Sciatic nerve (tissue), 2 donors: ENCODE results near the gene NCLN. TPM values are rescaled to one million over a fixed set of nuclear protein-coding genes. Genes with fewer than 3 reads are reported as not detected.
"Not testable (repeated sequence)": the region's sequence is repeated elsewhere in the genome, so short reads cannot be mapped to it uniquely, and the experiment has no call there.

Experiments
- ATAC-seq: fragments of 200-7000 bp; cut with Tn5 transposase; one replicate; pipeline ENCODE4 v1.9.1; 2020; ENCODE audit warnings: mild to moderate bottlenecking, moderate library complexity
- DNase-seq: peaks from one replicate; pipeline ENCODE4 v3.0.0-alpha.2; 2020; ENCODE audit warnings: low spot score
- intact Hi-C: fragments of 100-400 bp; cut with DNase I; formaldehyde crosslinking; loops from one replicate; pipeline ENCODE4 v1.14.2; 2022
- total RNA-seq: library from RNA; stranded (reverse); fragmentation: NEBNext Ultra II Directional; extraction: Animal tissue kit (Norgen Biotek cat#: 25700); gene quantifications from one replicate; pipeline ENCODE4 v1.2.1, GENCODE V29; 2021
- donor health status: DM: no; HTN: no; CAD: no.
- donor health status: DM: no; HTN: no; CAD: no.

NCLN gene
- total RNA-seq, 1 donor from 2014 or later, result 25.4 TPM

DNA sequence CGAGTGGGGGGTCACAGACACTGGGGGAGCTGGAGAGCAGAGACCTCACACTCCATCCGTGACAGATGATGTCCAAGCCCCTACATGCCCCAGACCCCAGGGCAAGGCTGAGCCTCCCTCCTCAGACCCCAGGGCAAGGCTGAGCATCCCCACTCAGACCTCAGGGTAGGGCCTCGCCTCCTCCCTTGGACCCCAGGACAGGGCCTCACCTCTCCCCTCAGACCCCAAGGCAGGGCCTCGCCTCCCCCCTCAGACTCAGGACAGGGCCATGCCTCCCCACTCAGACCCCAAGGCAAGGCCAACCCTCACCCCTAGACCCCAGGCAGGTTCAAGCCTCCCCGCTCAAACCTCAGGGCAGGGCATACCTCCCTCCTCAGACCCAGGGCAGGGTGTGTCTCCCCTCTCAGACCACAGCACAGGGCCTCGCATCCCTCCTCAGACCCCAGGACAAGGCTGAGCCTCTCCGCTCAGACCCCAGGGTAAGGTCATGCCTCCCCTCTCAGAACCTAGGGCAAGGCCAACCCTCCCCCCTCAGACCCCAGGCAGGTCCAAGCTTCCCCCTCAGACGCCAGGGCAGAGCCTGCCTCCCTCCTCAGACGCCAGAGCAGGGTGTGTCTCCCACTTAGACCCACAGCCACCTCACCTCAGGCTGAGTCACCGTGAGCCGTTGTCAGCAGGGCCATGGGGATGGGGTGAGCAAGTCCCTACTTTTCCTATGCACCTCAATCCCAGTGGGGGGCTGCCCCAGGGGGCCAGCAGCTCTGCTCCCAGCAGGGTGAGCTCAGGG, 8.8 kb upstream of the NCLN start:
- intact Hi-C loops, result no loop called here
- peak; percentile 34 for ATAC-seq

DNA sequence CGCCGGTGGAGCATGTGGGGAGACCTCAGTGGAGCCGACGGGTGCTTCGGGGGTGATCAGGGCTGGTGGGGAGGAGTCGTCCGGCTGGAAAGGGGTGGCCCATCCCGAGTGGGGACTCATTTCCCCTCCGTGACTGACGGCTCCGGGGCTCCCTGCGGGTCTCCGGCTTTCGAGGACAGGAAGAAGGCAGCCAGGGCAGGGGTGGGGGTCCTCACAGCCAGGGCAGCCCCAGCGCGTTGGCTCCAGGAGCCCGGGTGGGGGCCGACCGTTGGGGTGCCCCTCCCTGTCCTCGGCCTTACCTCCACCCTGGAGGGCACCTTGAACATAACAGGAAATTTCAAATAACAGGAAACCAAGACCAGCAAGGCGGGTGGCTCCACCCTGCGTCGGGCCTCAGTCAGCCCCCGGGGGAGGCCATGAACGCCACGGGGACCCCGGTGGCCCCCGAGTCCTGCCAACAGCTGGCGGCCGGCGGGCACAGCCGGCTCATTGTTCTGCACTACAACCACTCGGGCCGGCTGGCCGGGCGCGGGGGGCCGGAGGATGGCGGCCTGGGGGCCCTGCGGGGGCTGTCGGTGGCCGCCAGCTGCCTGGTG, 7.3 kb upstream of the NCLN start, which contains the start of gene S1PR4:
Gene S1PR4 (plus strand): TSS at position 393 of the 596 bp plus-strand sequence. CDS start 24 bp downstream, at position 417.
- no peak for ATAC-seq

More for the DNA sequence above, 8.8 kb upstream of the NCLN start:
- peak; percentile 55 for DNase-seq

DNA sequence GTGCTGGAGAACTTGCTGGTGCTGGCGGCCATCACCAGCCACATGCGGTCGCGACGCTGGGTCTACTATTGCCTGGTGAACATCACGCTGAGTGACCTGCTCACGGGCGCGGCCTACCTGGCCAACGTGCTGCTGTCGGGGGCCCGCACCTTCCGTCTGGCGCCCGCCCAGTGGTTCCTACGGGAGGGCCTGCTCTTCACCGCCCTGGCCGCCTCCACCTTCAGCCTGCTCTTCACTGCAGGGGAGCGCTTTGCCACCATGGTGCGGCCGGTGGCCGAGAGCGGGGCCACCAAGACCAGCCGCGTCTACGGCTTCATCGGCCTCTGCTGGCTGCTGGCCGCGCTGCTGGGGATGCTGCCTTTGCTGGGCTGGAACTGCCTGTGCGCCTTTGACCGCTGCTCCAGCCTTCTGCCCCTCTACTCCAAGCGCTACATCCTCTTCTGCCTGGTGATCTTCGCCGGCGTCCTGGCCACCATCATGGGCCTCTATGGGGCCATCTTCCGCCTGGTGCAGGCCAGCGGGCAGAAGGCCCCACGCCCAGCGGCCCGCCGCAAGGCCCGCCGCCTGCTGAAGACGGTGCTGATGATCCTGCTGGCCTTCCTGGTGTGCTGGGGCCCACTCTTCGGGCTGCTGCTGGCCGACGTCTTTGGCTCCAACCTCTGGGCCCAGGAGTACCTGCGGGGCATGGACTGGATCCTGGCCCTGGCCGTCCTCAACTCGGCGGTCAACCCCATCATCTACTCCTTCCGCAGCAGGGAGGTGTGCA, 6.6 kb upstream of the NCLN start:
- DNase-seq, result peak; percentile 54
- no peak for ATAC-seq
- intact Hi-C loops, result no loop called here

More for the DNA sequence above, 7.3 kb upstream of the NCLN start, which contains the start of gene S1PR4:
- intact Hi-C loops, result no loop called here
- peak; percentile 62 for DNase-seq

DNA sequence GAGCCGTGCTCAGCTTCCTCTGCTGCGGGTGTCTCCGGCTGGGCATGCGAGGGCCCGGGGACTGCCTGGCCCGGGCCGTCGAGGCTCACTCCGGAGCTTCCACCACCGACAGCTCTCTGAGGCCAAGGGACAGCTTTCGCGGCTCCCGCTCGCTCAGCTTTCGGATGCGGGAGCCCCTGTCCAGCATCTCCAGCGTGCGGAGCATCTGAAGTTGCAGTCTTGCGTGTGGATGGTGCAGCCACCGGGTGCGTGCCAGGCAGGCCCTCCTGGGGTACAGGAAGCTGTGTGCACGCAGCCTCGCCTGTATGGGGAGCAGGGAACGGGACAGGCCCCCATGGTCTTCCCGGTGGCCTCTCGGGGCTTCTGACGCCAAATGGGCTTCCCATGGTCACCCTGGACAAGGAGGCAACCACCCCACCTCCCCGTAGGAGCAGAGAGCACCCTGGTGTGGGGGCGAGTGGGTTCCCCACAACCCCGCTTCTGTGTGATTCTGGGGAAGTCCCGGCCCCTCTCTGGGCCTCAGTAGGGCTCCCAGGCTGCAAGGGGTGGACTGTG, 5.9 kb upstream of the NCLN start:
- intact Hi-C loops, result no loop called here
- no peak for ATAC-seq
- DNase-seq, result peak; percentile 53

DNA sequence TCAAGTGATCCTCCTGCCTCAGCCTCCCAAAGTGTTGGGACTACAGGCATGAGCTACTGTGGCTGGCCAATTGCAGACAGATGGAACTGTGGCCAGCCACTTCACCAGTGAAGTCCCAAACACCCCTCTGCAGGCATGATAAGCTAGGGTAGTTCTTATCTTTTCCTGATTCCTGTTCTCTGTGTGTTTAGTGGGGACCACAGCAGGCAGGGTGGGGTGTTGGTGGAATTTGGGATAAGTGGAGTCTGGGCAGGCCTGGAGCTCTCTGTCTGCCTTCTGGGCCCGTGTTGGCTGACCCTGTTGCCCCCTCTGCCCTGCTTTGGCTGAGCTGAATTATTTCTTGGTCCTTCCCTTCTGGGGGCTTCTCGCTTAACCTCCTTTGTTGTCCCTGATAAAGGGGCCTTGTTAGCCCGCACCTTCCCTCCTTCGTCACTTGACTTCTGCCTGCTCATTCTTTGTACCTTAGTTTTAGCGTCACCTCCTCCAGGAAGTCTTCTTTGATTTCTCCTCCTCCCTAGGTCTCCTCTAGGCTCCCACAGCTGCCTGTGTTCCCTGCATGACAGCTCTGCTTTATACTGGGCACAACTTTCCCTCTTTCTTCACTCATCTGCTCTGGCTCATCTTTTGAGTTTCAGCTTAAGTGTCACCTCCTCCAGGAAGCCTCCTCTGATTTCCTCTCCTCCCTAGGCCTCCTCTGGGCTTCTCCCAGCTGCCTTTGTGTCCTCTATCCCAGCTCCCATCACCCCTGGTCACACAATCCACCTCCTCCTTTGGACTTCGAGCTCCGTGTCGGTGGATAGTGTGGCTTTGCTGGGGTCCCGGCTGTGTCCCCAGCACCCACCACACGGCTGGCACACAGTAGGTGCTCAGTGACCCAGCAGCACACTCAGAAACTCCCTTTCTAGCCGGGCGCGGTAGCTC, 1.7 kb upstream of the NCLN start:
- DNase-seq, result no peak
- ATAC-seq, result no peak
- intact Hi-C loops, result no loop called here

DNA sequence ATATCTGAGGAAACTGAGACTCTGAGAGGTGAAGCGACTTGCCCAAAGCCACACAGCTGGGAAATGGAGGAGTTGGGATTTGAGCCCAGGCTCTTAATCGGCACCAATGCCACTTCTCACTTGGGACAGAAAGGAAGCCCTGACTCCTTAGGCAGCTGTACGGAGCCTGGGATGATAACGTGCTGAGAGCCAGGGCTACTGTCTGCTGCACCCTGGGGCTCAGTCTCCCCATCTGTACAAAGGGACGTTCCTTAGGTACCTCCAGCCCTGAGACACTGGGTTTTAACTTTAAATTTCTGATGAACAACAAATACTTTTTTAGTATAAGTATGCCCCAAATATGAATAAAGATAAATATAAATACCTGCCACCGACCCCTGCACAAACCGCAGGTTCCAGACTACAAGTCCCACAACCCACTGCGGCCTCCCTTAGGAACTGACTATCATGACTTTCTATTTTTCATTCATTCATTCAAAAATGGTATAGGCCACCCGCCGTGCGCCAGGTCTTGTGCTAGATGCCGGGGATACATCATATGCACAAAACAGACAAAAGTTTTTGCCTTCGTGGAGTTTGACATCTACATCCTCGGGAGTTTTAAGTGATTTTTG, 776 bp upstream of the NCLN start:
- peak; percentile 84 for DNase-seq
- intact Hi-C loops, result no loop called here
- peak; percentile 79 for ATAC-seq

DNA sequence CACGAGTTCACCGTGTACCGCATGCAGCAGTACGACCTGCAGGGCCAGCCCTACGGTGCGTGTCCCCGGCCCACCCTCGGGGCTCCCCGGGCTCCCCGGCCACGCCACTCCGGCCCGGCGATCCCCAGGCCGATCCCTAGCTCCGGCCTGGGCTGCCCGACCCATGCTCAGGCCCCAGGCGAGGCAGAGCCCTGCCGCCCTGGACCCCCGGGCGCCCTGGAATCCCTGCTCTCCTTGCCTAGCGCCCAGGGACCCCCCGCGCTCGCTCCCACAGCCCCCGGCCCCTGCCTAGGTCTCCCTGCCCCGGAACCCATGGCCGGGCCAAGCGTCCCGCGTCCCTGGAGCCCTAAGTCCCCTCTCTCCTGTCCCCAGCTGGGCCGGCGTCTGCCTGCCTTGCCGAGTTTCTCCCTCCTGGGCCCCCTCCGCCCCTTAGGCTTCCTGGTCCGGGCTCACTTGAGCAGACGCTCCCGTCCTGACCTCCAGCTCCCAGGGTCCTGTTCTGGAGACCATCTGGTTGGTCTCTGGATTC, 494 bp downstream of the NCLN start:
- ATAC-seq (no peak), DNase-seq (no peak)
- intact Hi-C loops, result no loop called here

DNA sequence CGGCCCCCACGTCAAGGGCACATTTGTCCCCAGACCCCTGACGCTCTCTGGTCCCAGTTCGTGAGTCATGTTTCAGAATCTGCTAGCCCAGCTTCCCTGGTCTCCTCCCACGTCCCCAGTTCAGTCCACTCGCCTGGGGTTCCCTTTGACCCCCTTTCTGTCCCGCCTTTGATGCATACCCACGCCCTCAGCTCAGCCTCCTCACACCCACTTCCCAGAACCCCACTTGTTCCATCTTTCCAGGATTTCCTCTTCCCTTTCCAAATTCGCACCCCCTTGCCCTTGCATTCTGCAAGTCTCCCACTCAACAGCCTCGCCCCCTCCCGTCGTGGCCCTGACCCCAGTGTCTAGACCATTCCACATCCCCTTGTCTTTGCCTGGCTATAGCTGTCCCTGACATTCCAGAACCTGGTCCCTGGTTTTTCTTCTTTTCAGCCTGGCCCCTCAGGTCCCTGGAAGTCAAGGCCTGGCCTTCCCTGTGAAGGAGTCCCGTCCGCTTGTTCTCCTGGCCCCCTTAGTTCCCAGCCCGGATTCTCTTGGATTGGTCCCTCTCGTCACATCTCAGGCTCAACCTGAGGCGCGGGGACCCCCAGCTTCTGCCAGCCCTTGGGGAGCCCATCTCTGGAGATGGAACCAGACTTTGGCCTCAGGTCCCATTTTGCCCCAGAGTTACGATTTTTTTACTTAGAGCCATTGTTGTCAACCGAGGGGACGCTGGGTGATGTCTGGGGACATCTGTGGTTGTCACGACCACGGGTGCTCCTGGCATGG, 1.3 kb downstream of the NCLN start:
- ATAC-seq (no peak), DNase-seq (no peak)
- intact Hi-C loops, result no loop called here

DNA sequence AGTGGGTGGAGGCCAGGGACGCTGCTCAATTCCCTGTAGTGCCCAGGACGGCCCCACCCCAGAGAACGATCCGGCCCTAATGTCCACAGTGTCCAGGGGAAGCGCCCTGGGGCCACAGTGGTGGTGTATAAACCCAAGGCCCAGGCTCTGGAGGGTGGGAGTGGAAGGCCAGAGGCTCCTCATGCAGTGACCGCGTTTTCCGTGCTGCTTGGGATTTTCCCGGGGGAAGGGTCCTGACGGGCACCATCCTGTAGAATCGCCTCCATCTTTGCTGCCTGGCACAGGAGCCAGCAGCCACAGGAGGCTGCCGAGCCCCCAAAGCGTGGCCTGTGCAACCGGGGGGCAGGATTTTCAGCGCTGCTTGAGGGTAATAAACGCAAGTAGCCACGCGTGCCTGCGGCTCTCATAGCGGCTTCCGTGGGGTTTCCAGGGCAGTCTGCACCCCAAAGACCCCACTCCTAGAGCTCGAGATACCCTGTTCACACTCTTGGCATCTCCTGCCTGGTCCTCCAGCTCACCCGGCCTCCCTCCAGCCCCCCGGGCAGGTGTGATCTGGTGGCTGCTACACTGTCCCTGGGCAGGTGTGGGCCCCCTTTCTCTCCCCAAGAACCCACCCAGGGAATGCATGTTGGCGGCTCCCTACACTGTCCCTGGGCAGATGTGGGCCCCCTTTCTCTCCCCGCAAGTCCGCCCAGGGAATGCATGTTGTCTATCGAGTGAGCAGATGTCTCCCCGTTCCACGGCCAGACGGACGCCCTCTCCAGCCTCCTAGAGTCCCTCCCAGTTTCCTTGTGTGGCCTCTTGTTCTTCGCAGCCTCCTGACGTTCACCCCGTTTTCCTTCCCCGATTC, 2.2 kb downstream of the NCLN start:
- no peak for ATAC-seq
- DNase-seq, result no peak
- intact Hi-C loops, result no loop called here

DNA sequence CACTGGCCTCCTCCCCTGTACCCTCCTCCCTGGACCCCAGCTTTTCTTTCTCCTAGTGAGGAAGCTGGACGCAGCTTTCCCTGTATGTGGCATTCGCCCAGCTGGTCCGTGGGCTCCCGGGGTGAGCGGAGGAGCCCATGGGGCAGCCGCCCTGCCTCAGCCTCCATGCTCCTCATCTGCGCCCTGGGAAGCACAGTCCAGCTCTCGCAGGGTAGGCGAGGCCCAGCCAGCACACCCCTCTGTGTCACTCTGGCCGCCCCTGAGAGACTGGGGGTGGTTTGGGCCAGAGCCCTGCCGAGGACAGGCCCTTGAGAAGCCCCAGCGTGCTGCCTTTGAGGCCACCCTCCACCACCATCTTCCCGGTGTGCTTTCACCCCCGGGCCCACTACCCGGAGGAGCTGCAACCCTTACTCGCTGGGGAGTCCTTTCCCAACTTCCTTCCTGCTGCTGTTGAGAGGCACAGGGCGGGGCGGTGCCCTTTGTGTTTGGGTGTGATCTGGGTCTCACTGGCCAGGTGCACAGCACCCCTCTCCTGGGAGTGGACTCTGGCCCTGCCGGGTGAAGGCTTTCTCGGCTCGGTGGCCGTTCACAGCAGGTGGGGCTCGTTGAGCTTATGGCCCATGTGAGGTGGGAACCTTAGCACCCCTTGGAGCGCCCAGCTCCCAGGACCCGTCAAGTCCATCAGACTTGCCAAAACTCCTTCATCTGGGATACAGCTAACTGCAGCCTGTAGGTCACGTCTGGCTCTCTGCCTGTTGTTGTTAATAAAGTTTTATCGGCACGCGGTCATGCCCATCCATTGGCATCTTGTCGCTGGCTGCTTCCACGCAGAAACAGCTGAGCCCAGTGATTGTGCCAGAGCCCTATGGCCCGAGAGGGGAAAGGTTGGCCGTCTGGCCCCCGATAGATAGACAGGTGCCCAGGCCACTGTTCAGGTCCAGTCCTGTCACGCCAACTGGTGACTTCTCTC, 3.2 kb downstream of the NCLN start:
- intact Hi-C loops, result no loop called here
- ATAC-seq, result no peak

DNA sequence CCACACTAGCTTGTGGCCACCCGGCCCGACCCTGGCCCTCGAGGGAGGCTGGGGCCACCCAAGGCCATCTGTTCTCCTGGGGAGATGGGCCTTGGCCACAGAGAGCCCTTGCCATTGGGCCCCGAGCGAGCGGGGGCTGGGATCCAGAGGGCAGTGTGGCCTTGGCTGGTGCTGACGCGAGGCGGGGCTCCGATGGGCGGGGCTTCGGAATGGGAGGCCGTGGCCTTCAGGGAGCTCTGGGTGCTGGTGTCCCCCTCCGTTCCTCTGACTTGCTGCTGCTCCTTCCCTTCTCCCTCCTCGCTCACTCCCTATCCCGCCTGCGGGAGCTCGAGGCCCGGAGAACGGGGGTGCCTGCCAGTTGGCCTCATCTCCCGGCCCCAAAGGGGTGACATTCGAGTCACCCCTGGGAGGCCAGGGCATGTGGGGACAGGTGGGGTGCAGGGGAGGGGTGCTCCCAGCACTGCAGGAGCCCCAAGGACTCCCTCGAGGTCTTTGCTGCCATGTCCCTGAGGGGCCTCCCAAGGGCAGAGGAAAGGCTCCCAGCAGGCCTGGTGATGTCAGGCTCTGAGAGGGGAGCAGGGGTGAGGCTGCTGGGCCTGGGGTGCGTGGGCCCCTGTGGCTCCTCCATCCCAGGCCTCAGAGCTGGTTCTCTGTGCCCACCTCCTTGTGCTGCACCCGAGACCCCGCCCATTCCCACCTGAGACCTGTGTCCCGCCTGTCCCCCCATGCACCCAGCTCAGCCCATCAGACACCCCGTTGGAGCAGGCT, 4.2 kb downstream of the NCLN start:
- DNase-seq (no peak), ATAC-seq (no peak)
- intact Hi-C loops, result no loop called here

More for the DNA sequence above, 3.2 kb downstream of the NCLN start:
- no peak for DNase-seq

DNA sequence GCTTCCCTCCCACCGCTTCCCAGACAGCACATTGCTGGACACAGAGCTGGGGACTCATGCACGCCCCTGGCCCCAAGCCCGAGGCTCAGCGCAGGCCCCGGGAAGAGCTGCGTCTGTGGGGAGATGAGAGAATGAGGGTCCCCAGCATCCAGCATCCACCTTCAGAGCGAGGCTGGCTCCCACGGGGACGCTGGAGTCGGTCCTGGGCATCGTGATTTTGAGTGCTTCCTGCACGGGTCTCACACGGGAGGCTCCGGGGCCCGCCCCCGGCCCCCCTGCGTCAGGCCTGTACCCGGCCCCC, 4.7 kb downstream of the NCLN start:
- ATAC-seq, result no peak
- DNase-seq, result no peak
- intact Hi-C loops, result no loop called here

DNA sequence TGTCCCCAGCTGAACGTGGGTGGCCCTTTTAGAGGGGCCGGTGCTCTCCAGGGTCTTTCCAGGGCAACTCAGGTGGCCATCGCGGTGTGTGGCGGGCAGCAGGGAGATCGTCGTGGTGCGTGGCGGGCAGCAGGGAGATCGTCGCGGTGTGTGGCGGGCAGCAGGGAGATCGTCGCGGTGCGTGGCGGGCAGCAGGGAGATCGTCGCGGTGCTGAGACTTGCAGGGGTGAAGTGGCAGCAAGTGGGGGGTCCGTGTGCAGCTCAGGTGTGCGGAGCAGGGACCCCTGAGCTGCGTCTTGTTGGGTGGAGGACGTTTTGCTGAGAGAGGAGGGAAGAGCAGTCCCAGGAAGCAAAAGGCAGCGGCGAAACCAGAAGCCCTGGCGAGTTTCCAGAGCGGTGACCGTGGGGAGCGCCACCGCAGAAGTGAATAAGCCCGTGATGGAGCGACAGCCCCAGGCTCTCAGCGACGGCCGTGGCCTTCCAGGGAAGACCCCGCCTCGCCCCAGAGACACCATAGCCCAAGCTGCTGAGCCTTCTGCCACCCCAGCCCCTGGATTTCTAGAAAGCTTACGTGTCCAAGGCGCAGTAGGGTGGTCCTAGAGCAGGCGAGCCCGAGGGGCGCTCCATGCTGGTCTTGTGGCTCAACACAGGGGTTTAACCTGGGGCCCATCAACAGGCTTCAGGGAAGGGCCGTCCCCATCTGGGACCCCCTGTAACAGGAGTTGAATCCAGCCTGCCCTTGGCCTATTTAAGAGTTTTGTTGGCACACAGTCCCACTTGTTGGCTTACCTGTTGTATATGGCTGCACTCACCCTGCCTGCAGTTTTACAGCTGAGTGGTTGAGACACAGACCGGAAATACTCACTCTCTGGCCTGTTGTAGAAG, 5.4 kb downstream of the NCLN start:
- intact Hi-C loops, result no loop called here
- no peak for DNase-seq
- no peak for ATAC-seq

DNA sequence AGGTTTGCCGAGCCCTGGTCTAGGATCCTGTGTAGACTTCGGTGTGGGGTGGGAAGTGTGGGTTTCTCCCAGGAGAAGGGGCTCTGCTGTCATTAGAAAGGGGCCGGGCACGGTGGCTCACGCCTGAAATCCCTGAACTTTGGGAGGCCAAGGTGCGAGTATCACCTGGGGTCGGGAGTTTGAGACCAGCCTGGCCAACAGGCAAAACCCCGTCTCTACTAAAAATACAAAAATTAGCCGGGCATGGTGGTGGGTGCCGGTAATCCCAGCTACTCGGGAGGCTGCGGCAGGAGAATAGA, 6.0 kb downstream of the NCLN start:
- DNase-seq, intact Hi-C loops, ATAC-seq: not testable (repeated sequence)
